Panc1 (cell line): ENCODE results near the gene F11R.

Experiments used
- POLR2AphosphoS5 ChIP-seq: IDR thresholded peaks from 2 replicates; pipeline ENCODE4 v1.6.1; 2012; ENCODE audit warnings: mild to moderate bottlenecking, low read depth, low read length, moderate library complexity
- SIN3A ChIP-seq: IDR thresholded peaks from 2 replicates; pipeline ENCODE4 v1.6.1; 2012; ENCODE audit warnings: low read depth, mild to moderate bottlenecking, low read length, moderate library complexity, borderline replicate concordance; ENCODE audit not compliant: insufficient read depth
- TF ChIP-seq, protein P1 (sequence below): fragments of 450-650 bp; IDR thresholded peaks from 2 replicates; pipeline ENCODE4 v1.5.1; 2017; ENCODE audit warnings: mild to moderate bottlenecking
- TF ChIP-seq, protein P2 (sequence below), 2 experiments: IDR thresholded peaks; 2 replicates each; pipeline ENCODE4 v1.6.1; 2011 to 2012; ENCODE audit warnings: low read depth in 2 of 2, control low read depth in 1 of 2, low read length in 1 of 2, mild to moderate bottlenecking in 1 of 2, moderate library complexity in 1 of 2; ENCODE audit not compliant: insufficient read depth in 1 of 2

DNA sequence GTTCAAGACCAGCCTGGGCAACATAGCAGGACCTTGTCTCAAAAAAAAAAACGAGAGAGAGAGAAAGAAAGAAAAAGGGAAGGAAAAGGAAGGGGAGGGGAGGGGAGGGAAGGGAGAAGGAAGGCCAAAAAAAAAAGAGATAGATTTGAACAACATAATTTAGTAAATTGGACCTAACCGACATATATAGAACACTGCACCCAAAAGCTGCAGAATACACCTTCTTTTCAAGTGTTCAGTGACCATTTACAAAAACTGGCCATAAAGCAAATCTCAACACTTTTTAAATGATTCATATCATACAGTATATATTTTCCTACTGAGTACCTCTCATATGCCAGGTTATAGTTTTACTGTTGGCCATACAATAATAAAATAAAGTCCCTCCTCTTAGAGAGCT lies 10.9 kb upstream of the F11R start:
- TF ChIP-seq, protein P1, sequence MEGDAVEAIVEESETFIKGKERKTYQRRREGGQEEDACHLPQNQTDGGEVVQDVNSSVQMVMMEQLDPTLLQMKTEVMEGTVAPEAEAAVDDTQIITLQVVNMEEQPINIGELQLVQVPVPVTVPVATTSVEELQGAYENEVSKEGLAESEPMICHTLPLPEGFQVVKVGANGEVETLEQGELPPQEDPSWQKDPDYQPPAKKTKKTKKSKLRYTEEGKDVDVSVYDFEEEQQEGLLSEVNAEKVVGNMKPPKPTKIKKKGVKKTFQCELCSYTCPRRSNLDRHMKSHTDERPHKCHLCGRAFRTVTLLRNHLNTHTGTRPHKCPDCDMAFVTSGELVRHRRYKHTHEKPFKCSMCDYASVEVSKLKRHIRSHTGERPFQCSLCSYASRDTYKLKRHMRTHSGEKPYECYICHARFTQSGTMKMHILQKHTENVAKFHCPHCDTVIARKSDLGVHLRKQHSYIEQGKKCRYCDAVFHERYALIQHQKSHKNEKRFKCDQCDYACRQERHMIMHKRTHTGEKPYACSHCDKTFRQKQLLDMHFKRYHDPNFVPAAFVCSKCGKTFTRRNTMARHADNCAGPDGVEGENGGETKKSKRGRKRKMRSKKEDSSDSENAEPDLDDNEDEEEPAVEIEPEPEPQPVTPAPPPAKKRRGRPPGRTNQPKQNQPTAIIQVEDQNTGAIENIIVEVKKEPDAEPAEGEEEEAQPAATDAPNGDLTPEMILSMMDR, result no peak
- TF ChIP-seq POLR2AphosphoS5, result no peak
- TF ChIP-seq, protein P2, sequence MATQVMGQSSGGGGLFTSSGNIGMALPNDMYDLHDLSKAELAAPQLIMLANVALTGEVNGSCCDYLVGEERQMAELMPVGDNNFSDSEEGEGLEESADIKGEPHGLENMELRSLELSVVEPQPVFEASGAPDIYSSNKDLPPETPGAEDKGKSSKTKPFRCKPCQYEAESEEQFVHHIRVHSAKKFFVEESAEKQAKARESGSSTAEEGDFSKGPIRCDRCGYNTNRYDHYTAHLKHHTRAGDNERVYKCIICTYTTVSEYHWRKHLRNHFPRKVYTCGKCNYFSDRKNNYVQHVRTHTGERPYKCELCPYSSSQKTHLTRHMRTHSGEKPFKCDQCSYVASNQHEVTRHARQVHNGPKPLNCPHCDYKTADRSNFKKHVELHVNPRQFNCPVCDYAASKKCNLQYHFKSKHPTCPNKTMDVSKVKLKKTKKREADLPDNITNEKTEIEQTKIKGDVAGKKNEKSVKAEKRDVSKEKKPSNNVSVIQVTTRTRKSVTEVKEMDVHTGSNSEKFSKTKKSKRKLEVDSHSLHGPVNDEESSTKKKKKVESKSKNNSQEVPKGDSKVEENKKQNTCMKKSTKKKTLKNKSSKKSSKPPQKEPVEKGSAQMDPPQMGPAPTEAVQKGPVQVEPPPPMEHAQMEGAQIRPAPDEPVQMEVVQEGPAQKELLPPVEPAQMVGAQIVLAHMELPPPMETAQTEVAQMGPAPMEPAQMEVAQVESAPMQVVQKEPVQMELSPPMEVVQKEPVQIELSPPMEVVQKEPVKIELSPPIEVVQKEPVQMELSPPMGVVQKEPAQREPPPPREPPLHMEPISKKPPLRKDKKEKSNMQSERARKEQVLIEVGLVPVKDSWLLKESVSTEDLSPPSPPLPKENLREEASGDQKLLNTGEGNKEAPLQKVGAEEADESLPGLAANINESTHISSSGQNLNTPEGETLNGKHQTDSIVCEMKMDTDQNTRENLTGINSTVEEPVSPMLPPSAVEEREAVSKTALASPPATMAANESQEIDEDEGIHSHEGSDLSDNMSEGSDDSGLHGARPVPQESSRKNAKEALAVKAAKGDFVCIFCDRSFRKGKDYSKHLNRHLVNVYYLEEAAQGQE (IDR thresholded peaks at IDR 0.05; ENCODE audit: insufficient read depth in 1 of 2, low read depth in 2 of 2, low read length in 1 of 2), result no peak
- no peak for TF ChIP-seq SIN3A
